ENCODE results near the gene SETX. TPM values are rescaled to one million over a fixed set of nuclear protein-coding genes. Genes with fewer than 3 reads are reported as not detected.

The SETX gene
- total RNA-seq, 1 donor from 2014 or later: 56.9 TPM

DNA sequence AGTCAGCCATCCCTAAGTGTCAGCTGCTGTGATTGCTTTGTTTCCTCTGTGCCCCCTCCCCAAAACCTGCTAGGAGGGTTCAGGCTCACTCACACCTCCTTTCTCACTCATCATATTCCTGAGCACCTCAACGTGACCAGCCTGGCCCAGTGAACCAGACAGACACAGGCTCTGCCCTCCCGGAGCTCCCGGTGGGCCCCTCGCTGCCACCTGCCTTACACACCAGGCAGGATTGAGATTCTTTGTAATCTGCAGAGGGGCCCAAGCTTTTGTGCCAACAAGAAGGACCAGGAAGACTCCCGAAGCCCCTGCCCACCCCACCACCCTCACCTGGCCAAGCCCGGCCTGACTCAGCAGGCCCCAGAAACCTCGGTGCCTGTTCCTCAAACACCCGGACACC, 105.1 kb downstream of the SETX start:
- intact Hi-C loops (cut with DNase I): loop anchor here (5.0 kb wide), 1 partner anchor 492 kb away; no protein-coding TSS in a partner anchor
- peaks cover 14% of the 10 kb centered on the region for H3K27me3 ChIP-seq

DNA sequence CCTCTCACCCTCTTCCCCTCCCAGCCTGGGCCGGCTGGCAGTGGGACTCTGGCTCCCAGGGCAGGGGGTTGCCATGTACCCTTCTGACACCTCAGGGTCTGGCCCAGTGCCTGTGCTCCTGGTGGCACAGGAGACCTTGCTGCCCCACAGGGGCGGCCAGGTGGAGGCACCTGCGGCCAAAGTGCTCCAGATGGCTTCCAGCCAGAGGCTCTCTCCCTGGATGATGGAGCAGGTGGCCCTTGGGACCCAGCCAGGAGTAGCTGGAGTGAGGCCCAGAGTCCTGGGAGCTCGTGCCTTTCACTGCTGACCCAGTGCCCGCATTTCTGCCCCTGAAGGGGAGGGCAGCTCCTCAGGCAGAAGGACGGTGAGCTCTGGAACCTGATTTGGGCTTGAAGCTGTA, 105.7 kb downstream of the SETX start:
- Histone ChIP-seq H3K9me3 (no peaks in the 10 kb centered on the region), H3K4me1 (peaks cover 4% of the 10 kb centered on the region), H3K4me3 (no peak overlapping the region), H3K27ac (no peak overlapping the region), H3K27me3 (peaks cover 14% of the 10 kb centered on the region), H3K36me3 (no peaks in the 10 kb centered on the region)
- intact Hi-C loops (cut with DNase I): no loop called here
- TF ChIP-seq, protein P1, sequence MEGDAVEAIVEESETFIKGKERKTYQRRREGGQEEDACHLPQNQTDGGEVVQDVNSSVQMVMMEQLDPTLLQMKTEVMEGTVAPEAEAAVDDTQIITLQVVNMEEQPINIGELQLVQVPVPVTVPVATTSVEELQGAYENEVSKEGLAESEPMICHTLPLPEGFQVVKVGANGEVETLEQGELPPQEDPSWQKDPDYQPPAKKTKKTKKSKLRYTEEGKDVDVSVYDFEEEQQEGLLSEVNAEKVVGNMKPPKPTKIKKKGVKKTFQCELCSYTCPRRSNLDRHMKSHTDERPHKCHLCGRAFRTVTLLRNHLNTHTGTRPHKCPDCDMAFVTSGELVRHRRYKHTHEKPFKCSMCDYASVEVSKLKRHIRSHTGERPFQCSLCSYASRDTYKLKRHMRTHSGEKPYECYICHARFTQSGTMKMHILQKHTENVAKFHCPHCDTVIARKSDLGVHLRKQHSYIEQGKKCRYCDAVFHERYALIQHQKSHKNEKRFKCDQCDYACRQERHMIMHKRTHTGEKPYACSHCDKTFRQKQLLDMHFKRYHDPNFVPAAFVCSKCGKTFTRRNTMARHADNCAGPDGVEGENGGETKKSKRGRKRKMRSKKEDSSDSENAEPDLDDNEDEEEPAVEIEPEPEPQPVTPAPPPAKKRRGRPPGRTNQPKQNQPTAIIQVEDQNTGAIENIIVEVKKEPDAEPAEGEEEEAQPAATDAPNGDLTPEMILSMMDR (IDR thresholded peaks at IDR 0.05): no peak
- ATAC-seq (peak; percentile 77), DNase-seq (peak; percentile 90)

More for the DNA sequence above, 105.1 kb downstream of the SETX start:
- DNase-seq (no peak), ATAC-seq (no peak)
- Histone ChIP-seq H3K36me3 (no peaks in the 10 kb centered on the region), H3K4me3 (no peak overlapping the region), H3K4me1 (peaks cover 4% of the 10 kb centered on the region), H3K9me3 (no peaks in the 10 kb centered on the region), H3K27ac (no peak overlapping the region)
- TF ChIP-seq, protein P1 (IDR thresholded peaks at IDR 0.05): no peak

DNA sequence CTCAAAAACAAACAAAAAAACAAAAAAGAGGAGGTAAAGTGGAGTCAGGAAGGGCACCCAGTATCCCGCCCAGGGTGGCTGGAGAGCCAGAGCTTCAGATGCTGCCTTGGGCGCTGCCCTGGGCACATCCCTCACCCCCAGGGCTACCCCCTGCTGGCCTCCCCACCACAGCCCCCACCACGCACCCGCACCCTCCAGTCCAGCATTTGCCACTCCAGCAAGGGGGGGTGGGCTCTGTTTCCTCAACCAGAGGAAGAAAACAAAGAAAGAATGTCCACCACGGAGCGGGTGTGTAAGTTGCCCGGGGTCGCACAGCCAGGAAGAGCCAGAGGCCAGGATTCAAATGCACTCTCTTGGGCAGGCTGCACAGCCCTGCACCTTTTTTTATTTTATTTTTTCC, 106.8 kb downstream of the SETX start:
- DNase-seq: no peak
- Histone ChIP-seq H3K27me3 (peaks cover 14% of the 10 kb centered on the region), H3K36me3 (no peaks in the 10 kb centered on the region), H3K27ac (no peak overlapping the region), H3K9me3 (no peaks in the 10 kb centered on the region), H3K4me3 (no peak overlapping the region), H3K4me1 (peaks cover 4% of the 10 kb centered on the region)
- no peak for ATAC-seq
- TF ChIP-seq, protein P1 (IDR thresholded peaks at IDR 0.05): no peak
- intact Hi-C loops (cut with DNase I): no loop called here

DNA sequence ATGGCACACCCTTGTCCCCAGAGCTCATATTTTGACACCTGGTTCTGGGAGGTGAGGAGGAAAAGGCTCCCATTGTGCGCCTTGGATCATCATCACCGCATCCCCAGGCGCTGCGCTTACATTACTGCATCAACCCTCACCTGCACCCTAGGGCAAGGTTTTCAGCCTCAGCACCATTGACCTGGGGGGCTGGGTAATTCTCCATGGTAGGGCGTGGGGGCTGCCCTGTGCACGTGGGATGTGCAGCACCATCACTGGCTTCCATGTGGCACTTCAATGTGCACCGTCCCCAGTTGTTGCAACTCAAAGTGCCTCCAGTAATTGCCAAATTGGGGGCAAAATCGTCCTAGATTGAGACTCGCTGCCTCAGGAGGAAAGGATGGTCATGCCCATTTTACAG, 109.3 kb downstream of the SETX start:
- Histone ChIP-seq H3K4me1 (peaks cover 9% of the 10 kb centered on the region), H3K4me3 (no peak overlapping the region), H3K9me3 (no peaks in the 10 kb centered on the region), H3K27ac (no peak overlapping the region), H3K36me3 (no peaks in the 10 kb centered on the region), H3K27me3 (peaks cover 14% of the 10 kb centered on the region)
- intact Hi-C loops (cut with DNase I): no loop called here
- ATAC-seq (no peak), DNase-seq (no peak)
- TF ChIP-seq, protein P1 (IDR thresholded peaks at IDR 0.05): no peak

DNA sequence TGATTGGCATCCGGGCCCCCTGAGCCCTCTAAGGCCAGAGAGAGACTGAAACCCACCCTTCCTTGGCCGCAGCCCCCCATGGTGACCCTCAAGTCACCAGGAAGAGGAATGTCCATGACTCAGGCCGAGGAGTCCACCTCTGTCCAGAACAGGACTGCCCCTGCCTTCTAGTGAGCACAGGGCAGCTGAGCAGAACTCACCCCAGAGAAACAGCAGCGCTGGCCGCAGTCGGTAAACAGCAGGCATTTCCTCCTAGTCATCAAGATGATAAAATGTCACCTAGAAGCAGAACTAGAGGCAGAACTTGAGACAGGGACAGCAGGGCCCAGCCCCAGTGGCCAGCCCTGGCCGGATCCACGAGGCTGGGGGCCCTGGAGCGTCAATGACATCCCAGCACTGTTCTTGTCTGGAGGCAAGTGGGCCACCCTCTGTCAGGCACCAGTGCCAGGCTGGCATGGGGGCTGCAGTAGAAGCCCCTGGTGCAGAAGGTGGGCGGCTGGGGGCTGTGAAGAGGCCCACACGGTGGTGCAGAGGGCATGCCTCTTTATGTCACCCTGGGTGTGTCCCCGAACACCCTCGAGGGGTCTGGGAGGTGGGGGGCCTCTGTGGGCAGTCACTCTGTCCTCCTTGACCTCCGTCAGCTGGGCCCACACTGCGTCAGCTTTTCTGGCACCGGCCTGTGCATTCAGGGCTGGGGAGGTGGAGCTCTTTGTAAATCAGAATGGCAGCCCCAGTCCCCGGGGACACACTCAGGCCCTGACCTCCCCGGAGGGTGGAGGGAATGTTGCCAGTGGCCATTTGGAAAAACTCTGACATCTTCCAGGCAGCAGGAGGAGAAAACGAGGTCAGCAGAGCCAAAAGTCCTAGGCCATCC, 110.0 kb downstream of the SETX start:
- no peaks in the 10 kb centered on the region for H3K36me3 ChIP-seq
- peaks cover 9% of the 10 kb centered on the region for H3K4me1 ChIP-seq
- H3K4me3 ChIP-seq: no peak overlapping the region
- ATAC-seq (no peak), DNase-seq (peak; percentile 54)
- intact Hi-C loops (cut with DNase I): no loop called here
- TF ChIP-seq, protein P1 (IDR thresholded peaks at IDR 0.05): no peak
- no peaks in the 10 kb centered on the region for H3K9me3 ChIP-seq
- peak overlapping the region; percentile 24 for H3K27ac ChIP-seq
- H3K27me3 ChIP-seq: peaks cover 14% of the 10 kb centered on the region

Data from upper lobe of right lung (tissue), 1 donor.